Osteocyte (in vitro differentiated cells): Measurements from ENCODE around the gene KRT1. TPM values are rescaled to one million over a fixed set of nuclear protein-coding genes. Genes with fewer than 3 reads are reported as not detected.

Source experiments
- DNase-seq: peaks from one replicate; pipeline ENCODE4 v3.0.0; 2021; ENCODE audit warnings: mixed read lengths; ENCODE audit not compliant: unreplicated experiment; ENCODE audit errors: extremely low spot score
- H3K27ac Mint-ChIP-seq: one replicate; pipeline ENCODE4 v1.8.0; 2021; ENCODE audit warnings: mild to moderate bottlenecking, mixed read lengths; ENCODE audit not compliant: unreplicated experiment
- H3K27me3 Mint-ChIP-seq: one replicate; pipeline ENCODE4 v1.8.0; 2021; ENCODE audit warnings: mixed read lengths; ENCODE audit not compliant: unreplicated experiment
- H3K36me3 Mint-ChIP-seq: one replicate; pipeline ENCODE4 v1.8.0; 2021; ENCODE audit warnings: mixed read lengths; ENCODE audit not compliant: unreplicated experiment
- H3K4me1 Mint-ChIP-seq: one replicate; pipeline ENCODE4 v1.8.0; 2021; ENCODE audit warnings: mixed read lengths; ENCODE audit not compliant: unreplicated experiment
- H3K4me3 Mint-ChIP-seq: one replicate; pipeline ENCODE4 v1.8.0; 2021; ENCODE audit warnings: mild to moderate bottlenecking, moderate library complexity, mixed read lengths; ENCODE audit not compliant: unreplicated experiment
- H3K9me3 Mint-ChIP-seq: one replicate; pipeline ENCODE4 v1.8.0; 2021; ENCODE audit warnings: mixed read lengths; ENCODE audit not compliant: unreplicated experiment
- CTCF ChIP-seq: fragments of 200-600 bp; sonication (generic); IDR thresholded peaks from 2 replicates; pipeline ENCODE4 v1.5.0; 2021; ENCODE audit warnings: antibody characterized with exemption, mild to moderate bottlenecking, moderate library complexity
- total RNA-seq: library from RNA; stranded (reverse); gene quantifications from 2 replicates; pipeline ENCODE4 v1.2.1, GENCODE V29; 2021

KRT1 gene
- total RNA-seq, 1 donor from 2014 or later, result not detected

DNA sequence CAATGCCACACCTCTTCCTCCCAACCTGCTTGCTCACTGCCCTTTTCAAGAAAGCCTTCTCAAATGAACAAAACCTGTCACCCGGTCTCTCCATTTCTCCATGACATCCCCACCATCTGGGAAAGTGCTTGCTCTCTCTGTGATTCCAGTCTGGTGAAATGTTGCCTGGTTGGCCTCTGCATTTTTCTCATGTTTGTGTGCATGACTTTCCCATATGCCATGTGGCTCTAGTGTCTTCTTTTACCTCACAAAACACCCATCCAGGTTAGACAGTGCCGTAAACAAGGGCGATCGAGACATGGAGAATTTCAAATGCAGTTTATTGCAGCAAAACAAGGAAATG is 5.8 kb downstream of the KRT1 start:
- Mint-ChIP-seq H3K27ac (no peak overlapping the region), H3K9me3 (no peaks in the 10 kb centered on the region), H3K36me3 (no peaks in the 10 kb centered on the region), H3K4me3 (no peak overlapping the region), H3K4me1 (no peaks in the 10 kb centered on the region), H3K27me3 (peaks cover 39% of the 10 kb centered on the region)
- DNase-seq, result no peak
- TF ChIP-seq CTCF, result no peak

GRCh38 chr12:52673713-52674432 is 6.3 kb downstream of the KRT1 start:
- no peak overlapping the region for H3K4me3 Mint-ChIP-seq
- H3K9me3 Mint-ChIP-seq, result no peaks in the 10 kb centered on the region
- peaks cover 37% of the 10 kb centered on the region for H3K27me3 Mint-ChIP-seq
- H3K36me3 Mint-ChIP-seq, result no peaks in the 10 kb centered on the region
- H3K27ac Mint-ChIP-seq, result no peak overlapping the region
- DNase-seq, result no peak
- no peak for TF ChIP-seq CTCF
- no peaks in the 10 kb centered on the region for H3K4me1 Mint-ChIP-seq

DNA sequence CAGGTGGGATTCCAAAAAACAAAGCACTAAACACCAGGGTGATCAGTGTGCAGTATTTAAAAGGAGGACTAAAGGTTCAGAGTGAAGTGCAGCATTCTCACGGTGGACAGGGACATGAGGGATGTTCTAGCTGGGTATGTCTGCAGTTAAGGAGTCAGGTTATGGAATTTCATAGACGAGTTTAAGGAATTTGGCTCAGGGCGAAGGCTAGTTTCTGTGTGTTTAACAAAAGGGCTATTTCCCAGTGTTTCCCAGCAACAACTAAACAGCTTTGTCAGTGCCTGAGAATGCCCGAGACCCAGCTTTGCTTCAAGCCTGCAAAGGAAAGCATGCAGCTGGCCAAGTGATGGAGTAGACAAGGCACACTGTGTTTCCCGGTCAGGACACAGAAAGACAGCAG is 7.0 kb downstream of the KRT1 start:
- H3K27ac Mint-ChIP-seq, result no peak overlapping the region
- TF ChIP-seq CTCF, result no peak
- H3K4me3 Mint-ChIP-seq, result no peak overlapping the region
- no peak for DNase-seq
- H3K9me3 Mint-ChIP-seq, result no peaks in the 10 kb centered on the region
- H3K36me3 Mint-ChIP-seq, result no peaks in the 10 kb centered on the region
- H3K4me1 Mint-ChIP-seq, result no peaks in the 10 kb centered on the region
- peaks cover 37% of the 10 kb centered on the region for H3K27me3 Mint-ChIP-seq

DNA sequence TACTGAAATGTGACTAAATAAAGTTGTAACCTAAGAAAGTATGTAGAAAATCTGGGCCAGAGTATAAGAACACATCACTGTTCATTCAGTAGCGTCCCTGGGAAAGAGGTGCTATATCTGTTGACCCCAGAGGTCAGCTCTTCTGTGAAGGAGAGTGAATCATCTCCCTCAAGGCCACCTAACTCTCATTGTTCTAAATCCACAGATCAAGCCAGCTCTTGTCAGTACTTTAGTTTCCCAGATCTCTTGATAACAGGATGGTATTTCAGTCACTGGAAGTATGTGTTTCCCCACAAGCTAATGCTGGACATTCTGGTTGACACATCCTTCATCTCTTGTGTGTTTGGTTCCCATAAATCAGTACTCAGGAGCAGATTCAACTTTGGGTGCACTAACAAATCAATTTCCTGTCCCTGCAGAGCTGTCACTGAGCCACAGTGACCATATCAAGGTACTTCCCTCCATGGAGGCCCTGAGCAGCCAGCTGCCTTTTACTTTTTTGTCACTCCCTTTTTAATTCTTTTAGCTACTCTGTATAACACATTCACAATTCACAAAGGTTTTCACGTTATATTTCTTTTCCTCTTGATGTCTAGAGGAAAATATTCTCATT is 7.8 kb downstream of the KRT1 start:
- DNase-seq, result no peak
- H3K27me3 Mint-ChIP-seq, result peaks cover 35% of the 10 kb centered on the region
- no peaks in the 10 kb centered on the region for H3K4me1 Mint-ChIP-seq
- H3K36me3 Mint-ChIP-seq, result no peaks in the 10 kb centered on the region
- no peak overlapping the region for H3K27ac Mint-ChIP-seq
- no peaks in the 10 kb centered on the region for H3K9me3 Mint-ChIP-seq
- no peak overlapping the region for H3K4me3 Mint-ChIP-seq
- TF ChIP-seq CTCF, result no peak

- DNase-seq, result no peak
- H3K27ac Mint-ChIP-seq, result no peak overlapping the region
- peaks cover 30% of the 10 kb centered on the region for H3K27me3 Mint-ChIP-seq
- H3K9me3 Mint-ChIP-seq, result no peaks in the 10 kb centered on the region
- H3K36me3 Mint-ChIP-seq, result no peaks in the 10 kb centered on the region
- no peaks in the 10 kb centered on the region for H3K4me1 Mint-ChIP-seq
- TF ChIP-seq CTCF, result no peak
- H3K4me3 Mint-ChIP-seq, result no peak overlapping the region
Observed at GRCh38 chr12:52670961-52671360, 9.2 kb downstream of the KRT1 start.
